ENCODE measurements around the gene PAX4.

The PAX4 gene

DNA sequence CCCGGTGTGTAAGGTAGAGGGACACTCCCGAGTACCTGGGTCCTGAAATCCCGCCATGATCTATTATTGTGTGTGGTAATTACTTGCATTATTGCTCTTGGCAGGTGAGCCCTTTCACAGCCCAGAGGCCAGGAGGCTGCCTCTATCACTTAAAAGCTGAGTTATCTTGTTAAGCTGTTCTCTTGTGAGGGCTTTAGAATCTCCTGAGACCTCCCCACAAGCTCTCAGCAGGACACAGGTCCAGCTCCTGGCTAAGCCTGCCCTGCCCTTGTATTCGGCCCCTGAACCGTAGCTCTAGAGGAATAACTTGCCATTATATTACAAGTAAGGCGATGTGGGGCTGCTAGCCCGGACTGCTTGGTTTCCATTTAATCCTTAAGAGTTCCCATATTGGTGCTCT, 48.0 kb upstream of the PAX4 start:
- peak; percentile 32 for ATAC-seq
- TF ChIP-seq PPARA (CRISPR knock-in tag; IDR thresholded peaks at IDR 0.05; ENCODE audit: borderline replicate concordance) (no peak), ZFP3 (CRISPR knock-in tag; IDR thresholded peaks at IDR 0.05) (no peak)
- TF ChIP-seq, protein P1, sequence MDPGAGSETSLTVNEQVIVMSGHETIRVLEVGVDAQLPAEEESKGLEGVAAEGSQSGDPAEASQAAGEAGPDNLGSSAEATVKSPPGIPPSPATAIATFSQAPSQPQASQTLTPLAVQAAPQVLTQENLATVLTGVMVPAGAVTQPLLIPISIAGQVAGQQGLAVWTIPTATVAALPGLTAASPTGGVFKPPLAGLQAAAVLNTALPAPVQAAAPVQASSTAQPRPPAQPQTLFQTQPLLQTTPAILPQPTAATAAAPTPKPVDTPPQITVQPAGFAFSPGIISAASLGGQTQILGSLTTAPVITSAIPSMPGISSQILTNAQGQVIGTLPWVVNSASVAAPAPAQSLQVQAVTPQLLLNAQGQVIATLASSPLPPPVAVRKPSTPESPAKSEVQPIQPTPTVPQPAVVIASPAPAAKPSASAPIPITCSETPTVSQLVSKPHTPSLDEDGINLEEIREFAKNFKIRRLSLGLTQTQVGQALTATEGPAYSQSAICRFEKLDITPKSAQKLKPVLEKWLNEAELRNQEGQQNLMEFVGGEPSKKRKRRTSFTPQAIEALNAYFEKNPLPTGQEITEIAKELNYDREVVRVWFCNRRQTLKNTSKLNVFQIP (CRISPR knock-in tag; IDR thresholded peaks at IDR 0.05; ENCODE audit: borderline replicate concordance, low read depth): no peak

DNA sequence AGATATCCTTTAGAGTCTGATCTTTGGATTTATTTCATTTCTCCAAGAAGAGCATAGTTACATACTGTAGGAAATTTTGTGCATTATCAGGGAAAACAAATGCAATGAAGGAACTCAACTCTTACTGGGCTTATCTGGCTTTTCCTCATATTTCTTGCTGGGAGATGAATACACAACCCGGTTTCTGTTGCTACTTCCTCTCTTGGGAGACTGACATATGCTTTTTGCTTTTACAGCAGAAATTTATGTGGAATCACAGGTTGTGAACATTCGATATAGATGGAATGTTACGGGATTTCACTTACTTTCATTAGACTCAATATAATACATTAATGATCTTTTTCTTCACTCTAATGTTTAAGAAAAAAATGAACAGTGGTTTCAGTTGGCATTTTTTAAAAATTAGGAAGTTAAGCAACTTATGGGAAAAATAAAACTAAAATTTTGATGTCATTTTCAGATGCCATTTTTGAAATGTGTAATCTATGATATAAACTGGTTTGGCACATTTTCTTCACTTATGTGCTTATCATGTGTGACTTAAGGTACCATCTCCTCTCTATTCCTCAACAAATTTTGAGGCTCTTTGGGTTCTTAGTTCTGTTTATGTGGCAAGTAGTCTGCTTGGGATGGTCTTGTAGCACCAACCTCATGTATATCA, 41.2 kb upstream of the PAX4 start:
- TF ChIP-seq RARB (CRISPR knock-in tag; IDR thresholded peaks at IDR 0.05): no peak
- TF ChIP-seq, protein P2, sequence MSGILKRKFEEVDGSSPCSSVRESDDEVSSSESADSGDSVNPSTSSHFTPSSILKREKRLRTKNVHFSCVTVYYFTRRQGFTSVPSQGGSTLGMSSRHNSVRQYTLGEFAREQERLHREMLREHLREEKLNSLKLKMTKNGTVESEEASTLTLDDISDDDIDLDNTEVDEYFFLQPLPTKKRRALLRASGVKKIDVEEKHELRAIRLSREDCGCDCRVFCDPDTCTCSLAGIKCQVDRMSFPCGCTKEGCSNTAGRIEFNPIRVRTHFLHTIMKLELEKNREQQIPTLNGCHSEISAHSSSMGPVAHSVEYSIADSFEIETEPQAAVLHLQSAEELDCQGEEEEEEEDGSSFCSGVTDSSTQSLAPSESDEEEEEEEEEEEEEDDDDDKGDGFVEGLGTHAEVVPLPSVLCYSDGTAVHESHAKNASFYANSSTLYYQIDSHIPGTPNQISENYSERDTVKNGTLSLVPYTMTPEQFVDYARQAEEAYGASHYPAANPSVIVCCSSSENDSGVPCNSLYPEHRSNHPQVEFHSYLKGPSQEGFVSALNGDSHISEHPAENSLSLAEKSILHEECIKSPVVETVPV (CRISPR knock-in tag; IDR thresholded peaks at IDR 0.05): no peak
- no peak for ATAC-seq

DNA sequence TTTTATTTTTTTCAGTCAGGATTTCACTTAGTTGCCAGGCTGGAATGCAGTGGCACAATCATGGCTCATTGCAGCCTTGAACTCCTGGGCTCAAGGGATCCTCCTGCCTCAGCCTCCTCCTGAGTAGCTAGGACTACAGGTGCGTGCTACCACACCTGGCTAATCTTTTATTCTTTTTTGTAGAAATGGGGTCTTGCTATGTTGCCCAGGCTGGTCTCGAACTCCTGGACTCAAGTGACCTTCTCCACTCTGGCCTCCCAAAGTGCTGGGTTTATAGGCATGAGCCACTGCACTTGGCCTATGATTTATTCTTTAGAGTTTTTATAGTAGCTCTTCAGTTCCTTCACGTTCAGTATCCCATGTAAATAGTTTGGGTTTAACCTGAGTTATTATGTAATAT, 39.6 kb upstream of the PAX4 start:
- TF ChIP-seq TOX (CRISPR knock-in tag; IDR thresholded peaks at IDR 0.05; ENCODE audit: borderline replicate concordance) (no peak), TCF4 (CRISPR knock-in tag; IDR thresholded peaks at IDR 0.05; ENCODE audit: borderline replicate concordance) (no peak), ZNF8 (CRISPR knock-in tag; IDR thresholded peaks at IDR 0.05) (no peak), GLIS3 (CRISPR knock-in tag; IDR thresholded peaks at IDR 0.05) (no peak), ZFP30 (CRISPR knock-in tag; IDR thresholded peaks at IDR 0.05) (no peak), ESRRG (CRISPR knock-in tag; IDR thresholded peaks at IDR 0.05) (no peak), ZC3H10 (CRISPR knock-in tag; IDR thresholded peaks at IDR 0.05) (no peak), SNAI2 (CRISPR knock-in tag; IDR thresholded peaks at IDR 0.05) (no peak), ZNF70 (CRISPR knock-in tag; IDR thresholded peaks at IDR 0.05) (no peak), ZFP3 (CRISPR knock-in tag; IDR thresholded peaks at IDR 0.05) (no peak)
- TF ChIP-seq, protein P3, sequence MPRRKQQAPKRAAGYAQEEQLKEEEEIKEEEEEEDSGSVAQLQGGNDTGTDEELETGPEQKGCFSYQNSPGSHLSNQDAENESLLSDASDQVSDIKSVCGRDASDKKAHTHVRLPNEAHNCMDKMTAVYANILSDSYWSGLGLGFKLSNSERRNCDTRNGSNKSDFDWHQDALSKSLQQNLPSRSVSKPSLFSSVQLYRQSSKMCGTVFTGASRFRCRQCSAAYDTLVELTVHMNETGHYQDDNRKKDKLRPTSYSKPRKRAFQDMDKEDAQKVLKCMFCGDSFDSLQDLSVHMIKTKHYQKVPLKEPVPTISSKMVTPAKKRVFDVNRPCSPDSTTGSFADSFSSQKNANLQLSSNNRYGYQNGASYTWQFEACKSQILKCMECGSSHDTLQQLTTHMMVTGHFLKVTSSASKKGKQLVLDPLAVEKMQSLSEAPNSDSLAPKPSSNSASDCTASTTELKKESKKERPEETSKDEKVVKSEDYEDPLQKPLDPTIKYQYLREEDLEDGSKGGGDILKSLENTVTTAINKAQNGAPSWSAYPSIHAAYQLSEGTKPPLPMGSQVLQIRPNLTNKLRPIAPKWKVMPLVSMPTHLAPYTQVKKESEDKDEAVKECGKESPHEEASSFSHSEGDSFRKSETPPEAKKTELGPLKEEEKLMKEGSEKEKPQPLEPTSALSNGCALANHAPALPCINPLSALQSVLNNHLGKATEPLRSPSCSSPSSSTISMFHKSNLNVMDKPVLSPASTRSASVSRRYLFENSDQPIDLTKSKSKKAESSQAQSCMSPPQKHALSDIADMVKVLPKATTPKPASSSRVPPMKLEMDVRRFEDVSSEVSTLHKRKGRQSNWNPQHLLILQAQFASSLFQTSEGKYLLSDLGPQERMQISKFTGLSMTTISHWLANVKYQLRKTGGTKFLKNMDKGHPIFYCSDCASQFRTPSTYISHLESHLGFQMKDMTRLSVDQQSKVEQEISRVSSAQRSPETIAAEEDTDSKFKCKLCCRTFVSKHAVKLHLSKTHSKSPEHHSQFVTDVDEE (CRISPR knock-in tag; IDR thresholded peaks at IDR 0.05): no peak
- no peak for ATAC-seq

DNA sequence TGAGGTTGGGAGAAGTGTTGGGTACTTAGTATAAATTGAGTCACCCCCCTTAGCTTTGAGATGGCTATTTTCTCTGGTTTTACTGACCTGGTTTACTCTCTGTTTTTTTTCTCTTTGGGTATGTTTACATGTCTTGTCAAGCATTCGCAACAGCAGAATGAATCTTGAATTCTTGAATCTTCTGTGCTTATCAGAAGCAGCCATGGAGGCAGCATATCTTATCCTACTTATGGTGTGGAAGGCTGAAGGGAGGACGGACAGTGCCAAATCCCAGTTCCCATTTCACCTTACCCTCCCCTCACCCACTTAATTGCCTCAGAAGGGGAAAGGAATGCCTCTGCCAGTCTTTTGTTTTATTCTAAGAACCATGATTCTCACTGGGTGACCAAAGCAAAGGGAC, 37.8 kb upstream of the PAX4 start:
- no peak for ATAC-seq
- no peak for TF ChIP-seq RARB (CRISPR knock-in tag; IDR thresholded peaks at IDR 0.05)
- TF ChIP-seq ZNF8 (CRISPR knock-in tag; IDR thresholded peaks at IDR 0.05): no peak
- TF ChIP-seq, protein P4, sequence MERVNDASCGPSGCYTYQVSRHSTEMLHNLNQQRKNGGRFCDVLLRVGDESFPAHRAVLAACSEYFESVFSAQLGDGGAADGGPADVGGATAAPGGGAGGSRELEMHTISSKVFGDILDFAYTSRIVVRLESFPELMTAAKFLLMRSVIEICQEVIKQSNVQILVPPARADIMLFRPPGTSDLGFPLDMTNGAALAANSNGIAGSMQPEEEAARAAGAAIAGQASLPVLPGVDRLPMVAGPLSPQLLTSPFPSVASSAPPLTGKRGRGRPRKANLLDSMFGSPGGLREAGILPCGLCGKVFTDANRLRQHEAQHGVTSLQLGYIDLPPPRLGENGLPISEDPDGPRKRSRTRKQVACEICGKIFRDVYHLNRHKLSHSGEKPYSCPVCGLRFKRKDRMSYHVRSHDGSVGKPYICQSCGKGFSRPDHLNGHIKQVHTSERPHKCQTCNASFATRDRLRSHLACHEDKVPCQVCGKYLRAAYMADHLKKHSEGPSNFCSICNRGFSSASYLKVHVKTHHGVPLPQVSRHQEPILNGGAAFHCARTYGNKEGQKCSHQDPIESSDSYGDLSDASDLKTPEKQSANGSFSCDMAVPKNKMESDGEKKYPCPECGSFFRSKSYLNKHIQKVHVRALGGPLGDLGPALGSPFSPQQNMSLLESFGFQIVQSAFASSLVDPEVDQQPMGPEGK (CRISPR knock-in tag; IDR thresholded peaks at IDR 0.05; ENCODE audit: borderline replicate concordance): no peak
- TF ChIP-seq, protein P2 (CRISPR knock-in tag; IDR thresholded peaks at IDR 0.05): no peak
- TF ChIP-seq OSR1 (CRISPR knock-in tag; IDR thresholded peaks at IDR 0.05): no peak
- no peak for TF ChIP-seq ZNF70 (CRISPR knock-in tag; IDR thresholded peaks at IDR 0.05)
- TF ChIP-seq ARNTL (CRISPR knock-in tag; IDR thresholded peaks at IDR 0.05; ENCODE audit: borderline replicate concordance, low read depth): no peak
- TF ChIP-seq, protein P5, sequence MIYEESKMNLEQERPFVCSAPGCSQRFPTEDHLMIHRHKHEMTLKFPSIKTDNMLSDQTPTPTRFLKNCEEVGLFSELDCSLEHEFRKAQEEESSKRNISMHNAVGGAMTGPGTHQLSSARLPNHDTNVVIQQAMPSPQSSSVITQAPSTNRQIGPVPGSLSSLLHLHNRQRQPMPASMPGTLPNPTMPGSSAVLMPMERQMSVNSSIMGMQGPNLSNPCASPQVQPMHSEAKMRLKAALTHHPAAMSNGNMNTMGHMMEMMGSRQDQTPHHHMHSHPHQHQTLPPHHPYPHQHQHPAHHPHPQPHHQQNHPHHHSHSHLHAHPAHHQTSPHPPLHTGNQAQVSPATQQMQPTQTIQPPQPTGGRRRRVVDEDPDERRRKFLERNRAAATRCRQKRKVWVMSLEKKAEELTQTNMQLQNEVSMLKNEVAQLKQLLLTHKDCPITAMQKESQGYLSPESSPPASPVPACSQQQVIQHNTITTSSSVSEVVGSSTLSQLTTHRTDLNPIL (CRISPR knock-in tag; IDR thresholded peaks at IDR 0.05; ENCODE audit: low read depth): no peak
- TF ChIP-seq TCF4 (CRISPR knock-in tag; IDR thresholded peaks at IDR 0.05; ENCODE audit: borderline replicate concordance): no peak
- no peak for TF ChIP-seq ESRRG (CRISPR knock-in tag; IDR thresholded peaks at IDR 0.05)
- TF ChIP-seq ZC3H10 (CRISPR knock-in tag; IDR thresholded peaks at IDR 0.05): no peak
- TF ChIP-seq GLIS3 (CRISPR knock-in tag; IDR thresholded peaks at IDR 0.05): no peak
- no peak for TF ChIP-seq SNAI2 (CRISPR knock-in tag; IDR thresholded peaks at IDR 0.05)
- no peak for TF ChIP-seq TOX (CRISPR knock-in tag; IDR thresholded peaks at IDR 0.05; ENCODE audit: borderline replicate concordance)
- TF ChIP-seq, protein P1 (CRISPR knock-in tag; IDR thresholded peaks at IDR 0.05; ENCODE audit: borderline replicate concordance, low read depth): no peak
- no peak for TF ChIP-seq CSDC2 (CRISPR knock-in tag; IDR thresholded peaks at IDR 0.05)
- no peak for TF ChIP-seq ISL1 (CRISPR knock-in tag; IDR thresholded peaks at IDR 0.05)
